ENCODE results near the gene AP5Z1.

Gene AP5Z1

DNA sequence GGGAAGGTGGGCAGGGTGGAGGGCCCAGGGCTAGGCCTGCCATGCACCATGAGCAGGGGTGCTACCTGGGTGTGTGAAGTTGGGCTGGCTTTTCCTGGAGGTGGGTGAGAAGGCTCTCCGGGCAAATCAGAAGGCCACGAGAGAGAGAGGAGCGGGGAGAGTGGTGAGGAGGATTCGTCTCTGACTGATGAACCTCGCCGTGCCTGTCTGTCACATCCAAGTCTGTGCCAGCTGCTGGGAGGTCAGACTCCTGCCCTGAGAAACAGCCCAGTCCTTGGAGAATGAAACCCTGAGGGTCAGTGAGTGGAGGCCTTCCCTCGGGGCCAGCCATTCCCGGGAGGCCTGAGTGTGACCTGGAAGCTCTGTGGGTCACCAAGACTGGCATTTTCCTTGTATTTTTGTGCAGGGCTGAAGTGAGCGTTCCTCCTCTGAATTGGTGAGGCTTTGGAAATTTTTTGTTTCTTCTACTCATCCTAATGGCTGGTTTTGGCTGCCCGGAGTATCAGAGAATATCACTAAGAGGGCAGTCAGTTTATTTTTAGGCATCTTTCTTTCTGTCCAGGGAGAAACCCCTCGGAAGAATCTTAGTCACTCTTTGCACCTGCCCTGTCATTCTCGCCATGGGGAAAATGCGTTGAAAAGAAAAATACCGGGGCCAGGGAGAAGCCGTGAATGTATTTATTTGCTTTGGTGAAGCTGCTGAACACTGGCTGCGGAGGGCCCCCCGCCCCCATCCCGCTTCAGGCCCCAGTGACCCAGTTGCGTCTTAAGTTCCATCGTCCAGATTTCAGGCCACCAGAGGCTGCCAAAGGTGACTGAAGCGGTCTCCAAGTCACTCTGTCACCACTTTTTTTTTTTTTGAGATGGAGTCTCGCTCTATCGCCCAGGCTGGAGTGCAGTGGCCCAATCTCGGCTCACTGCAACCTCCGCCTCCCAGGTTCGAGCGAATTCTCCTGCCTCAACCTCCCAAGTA is 6.5 kb upstream of the AP5Z1 start:
- DNase-seq: no peak

DNA sequence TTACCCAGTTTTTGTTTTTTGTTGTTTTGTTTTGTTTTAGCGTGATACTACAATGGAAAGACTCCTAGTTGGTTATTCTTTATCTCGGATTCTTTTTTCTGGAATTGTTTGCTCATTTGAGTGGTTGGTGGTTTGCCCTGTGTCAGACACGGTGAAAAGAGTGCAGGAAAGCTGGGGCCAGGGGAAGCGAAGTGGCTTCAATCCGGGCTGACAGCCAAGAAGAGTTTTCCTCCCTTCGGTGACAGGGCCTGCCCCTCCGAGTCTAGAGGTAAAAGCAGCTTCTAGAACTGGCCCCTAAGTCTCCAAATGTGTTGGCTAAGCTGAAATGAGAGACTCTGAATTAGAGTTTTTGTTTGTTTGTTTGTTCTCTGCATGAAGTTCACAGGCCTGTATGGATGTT is 5.7 kb upstream of the AP5Z1 start:
- peak; percentile 21 for DNase-seq

DNA sequence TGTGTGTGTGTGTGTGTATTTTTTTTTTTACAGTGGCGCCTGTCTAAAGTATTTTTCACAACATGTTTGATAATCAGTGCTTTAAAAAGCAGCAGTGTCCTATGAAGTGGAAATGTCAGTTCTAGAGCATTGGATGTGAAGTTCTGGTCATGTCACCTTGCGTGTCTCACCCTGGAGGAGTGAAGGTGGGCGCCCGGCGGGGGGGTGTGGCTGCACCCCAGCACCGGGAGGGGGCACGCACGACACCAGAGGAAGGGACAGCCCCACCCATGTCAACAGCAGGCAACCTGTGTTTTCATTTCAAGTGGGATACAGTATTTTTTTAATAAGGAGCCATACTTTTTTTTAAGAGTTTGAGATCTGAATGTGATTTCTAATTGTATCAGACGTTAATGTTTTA is 4.5 kb upstream of the AP5Z1 start:
- no peak for DNase-seq

DNA sequence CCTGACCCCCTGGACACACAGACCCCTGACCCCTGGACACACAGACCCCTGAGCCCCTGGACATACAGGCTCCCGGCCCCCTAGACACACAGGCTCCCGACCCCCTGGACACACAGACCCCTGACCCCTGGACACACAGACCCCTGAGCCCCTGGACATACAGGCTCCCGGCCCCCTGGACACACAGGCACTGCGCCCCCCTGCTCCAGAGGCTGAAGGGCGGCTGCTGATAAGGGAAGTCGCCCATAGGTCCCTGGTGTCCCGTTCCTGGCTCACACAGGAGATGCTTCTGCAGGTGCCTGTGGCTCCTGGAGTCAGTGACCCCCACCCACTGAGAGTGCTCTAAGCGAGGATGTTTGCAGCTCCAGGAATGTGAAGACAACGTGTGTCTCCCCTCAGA is 3.7 kb upstream of the AP5Z1 start:
- no peak for DNase-seq

DNA sequence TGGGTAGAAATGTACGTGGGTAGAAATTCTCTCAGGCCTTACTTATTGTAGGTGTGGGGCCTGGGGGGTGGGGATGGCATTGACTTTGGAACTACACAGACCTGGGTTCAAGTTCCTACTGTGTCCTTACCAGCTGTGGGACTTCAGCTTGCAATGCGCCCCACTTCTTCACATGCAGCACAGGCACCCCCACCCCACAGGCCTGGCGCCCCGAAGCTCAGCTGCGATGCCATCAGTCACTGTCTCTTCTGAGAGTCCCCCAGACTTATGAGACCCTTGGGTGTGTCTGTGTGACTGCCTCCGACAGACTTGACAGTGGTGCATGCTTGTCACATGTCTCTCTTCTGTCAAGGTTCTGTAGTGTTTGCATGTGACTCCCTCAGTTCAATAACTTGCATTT is 3.1 kb upstream of the AP5Z1 start:
- no peak for DNase-seq

DNA sequence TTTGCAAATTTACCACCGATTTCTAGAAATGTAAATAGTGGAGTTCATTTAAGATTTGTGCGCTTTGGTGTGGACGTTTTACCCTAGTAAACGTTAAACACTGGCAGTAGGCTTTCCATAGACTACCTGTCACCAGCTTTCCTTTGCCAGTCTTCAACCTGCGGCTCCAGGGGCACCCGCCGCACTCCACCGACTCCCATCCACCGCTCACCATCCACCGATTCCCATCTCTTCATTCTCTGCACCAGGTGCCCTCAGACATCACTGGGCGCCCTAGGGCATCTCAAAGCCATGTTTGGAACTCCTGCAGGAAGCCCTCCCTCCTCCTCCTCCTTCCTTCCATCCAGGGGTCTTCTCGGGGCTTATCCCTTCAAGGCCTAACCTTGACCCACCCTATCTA is 1.4 kb upstream of the AP5Z1 start:
- no peak for DNase-seq

DNA sequence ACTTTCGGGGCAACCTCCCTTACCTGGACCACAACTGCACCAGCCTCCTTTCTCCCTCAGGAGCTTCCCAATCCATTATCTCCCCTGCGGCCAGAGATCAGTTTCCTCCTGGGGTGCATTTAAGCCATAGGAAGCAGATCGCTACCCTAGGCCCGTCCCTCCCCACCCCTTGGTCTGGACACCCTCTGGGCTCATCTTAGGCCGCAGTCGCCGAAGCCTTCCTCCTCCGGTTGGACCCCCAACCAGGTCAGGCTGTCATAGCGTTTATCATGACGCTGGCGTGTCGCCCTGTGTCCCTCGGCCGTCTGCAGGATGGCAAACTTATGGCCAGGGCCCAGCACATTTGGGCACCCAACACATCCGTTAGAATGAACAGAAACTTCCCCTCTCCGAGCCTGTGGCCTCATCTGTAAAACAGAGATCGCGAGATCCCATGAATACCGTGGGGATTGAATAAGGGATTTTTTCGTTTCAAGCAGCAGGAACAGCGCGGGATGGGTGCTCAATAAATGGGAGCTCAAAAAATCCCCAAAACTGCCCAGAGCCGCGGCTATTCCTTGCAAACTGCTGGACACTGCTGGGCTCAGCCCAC is 669 bp upstream of the AP5Z1 start:
- no peak for DNase-seq

DNA sequence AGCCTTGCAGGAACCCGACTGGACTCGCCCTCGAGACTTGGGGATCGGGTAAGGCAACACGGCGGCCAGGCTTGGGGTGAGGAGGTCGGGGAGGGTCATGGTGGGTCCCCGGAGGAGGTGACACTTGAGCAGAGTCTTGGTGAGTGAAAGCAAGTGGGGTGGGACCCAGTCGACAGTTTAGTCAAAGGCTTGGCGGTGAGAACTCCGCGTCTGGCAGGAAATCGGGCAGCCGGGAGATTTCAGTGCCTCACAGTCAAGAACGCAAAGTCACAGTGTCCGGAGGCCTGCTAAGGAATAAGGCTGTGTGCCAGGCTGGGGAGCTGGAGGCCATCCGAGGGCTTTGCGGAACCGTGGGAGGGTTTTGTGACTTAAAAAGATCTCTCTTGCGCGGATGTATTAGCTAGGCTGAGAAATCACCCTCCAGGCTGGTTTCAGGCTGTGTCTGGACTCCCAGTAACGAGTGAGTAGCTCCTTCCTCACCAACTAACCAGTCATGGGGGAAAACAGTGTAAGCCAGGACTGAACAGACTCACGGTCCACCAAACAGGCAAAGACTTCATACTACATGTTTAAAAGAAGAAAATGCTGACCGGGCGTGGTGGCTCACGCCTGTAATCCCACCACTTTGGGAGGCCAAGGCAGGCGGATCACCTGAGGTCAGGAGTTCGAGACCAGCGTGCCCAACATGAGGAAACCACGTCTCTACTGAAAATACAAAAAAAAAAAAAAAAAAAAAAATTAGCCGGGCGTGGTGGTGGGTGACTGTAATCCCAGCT is 613 bp downstream of the AP5Z1 start:
- no peak for DNase-seq

DNA sequence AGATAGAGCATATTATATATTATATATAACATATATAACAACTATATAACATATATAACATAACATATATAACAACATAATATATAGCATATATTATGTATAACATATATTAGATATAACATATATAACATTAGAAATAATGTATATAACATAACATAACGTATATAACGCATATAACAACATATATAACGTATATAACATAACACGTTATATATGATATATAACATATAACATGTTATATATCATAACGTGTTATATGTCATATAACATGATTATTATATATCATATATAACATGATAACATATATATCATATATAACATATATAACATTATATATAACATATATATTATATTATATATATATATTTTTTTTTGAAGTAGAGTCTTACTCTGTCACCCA is 3.7 kb downstream of the AP5Z1 start:
- no peak for DNase-seq

DNA sequence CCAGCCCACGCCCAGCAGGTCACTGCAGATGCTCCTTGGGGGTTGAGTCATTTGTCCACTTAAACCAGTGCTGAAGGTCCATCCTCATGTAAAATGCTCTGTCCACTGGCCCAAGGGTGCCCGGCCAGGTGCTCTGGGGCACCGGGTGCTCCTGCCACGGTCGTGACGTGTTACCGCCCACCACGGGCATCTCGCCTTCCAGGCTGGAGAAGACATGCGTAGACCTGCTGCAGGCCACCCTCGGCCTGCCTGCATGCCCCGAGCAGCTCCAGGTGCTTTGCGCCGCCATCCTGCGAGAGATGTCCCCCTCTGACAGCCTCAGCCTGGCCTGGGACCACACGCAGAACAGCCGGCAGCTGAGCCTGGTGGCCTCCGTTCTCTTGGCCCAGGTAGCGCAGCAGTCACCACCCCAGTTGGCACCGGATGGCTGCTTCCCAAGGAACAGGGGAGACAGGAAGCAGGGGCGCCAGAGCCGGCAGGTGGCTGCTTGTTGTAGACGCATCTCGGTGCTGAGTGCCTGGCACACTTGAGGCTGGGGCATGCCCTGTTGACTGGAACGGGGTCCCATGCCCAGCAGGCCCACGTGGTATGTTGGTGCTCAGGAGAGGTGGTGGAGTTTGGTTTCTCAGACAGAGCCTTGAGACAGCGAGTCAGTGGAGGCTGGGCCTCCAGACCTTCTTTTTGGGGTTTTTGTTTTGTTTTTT is 6.1 kb downstream of the AP5Z1 start:
- no peak for DNase-seq

DNA sequence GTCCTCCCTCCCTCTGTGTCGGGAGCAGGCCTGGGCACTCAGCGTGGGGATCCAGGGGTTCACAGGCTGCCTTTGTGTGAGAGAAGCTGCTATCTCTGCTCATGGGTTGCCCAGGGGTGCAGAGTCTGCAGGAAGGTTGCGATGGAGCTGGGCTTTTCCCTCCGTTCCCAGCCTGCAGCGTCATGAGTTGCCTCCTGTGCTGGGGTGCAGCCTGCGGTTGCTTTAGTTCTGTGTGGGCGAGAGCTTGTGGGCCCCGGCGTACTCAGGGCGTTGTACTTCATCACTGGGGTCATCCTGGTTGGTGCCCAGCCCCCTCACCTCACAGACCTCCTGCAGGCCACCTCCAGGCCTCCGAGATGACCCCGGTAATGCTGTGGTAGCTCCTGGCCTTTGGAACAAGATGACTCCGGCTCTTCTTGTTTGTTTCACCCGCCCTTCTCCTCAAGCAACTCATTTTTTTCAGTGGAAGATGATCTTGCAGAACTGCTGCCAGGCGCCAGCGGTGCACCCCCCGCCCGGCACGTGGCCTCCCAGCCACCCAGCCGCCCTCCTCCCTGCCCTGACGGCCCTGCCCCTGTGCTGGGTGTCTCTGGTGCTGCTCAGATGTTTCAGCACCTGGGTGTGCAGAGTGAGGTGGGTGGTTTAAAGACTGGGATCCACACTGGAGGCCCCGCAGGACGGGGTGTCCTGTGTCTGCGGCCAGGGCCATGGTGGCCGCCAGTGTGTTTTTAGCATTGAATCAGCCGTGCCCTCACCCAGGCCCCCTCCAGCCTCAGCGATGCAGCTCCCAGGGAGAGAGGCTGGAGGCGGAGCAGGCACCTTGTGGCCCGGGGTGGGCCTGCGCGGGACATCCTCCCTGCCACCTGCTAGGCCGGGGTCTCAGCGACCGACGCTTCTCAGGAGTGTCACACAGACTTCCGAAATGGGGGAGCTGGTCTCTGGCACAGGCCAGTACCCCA is 7.2 kb downstream of the AP5Z1 start:
- DNase-seq: no peak

DNA sequence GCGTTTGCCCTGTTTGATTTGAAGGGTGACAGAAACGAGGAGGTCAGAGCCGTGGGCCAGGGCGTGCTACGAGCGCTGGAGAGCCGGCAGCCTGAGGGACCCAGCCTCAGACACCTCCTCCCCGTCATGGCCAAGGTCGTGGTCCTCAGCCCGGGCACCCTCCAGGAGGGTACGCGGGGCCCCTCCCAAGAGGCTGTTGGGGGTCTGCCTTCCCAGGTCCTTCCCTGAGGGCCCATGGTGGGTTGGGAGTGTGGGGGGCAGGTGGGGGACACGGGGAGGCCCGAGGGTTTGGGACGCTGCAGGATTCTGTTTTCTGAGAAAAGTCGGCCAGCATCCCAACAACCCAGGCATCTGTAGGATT is 7.8 kb downstream of the AP5Z1 start:
- no peak for DNase-seq

DNA sequence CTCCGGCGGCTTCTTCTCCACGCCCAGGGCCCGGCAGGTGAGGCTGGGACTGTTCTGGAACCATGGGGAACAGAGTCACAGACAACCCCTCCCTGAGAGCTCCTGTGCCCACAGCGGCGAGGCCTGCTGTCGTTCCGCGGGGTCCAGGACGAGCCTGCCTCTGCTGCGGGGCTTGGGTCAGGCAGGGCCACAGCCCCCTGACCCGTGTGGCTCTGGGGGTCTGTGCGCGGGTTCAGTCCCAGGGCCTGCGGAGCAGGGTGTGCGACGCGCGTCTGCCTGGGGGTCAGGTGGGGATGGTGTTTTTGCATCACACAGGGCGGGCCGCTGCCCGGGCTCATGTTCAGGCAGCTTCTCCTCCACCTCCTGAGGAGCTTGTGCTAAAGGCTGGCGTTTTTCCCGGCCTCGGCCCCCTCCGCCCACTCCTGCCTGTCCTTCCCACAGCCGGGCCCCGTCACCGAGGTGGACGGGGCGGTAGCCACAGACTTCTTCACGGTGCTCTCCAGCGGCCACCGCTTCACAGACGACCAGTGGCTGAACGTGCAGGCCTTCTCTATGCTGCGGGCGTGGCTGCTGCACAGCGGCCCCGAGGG is 8.4 kb downstream of the AP5Z1 start:
- no peak for DNase-seq

DNA sequence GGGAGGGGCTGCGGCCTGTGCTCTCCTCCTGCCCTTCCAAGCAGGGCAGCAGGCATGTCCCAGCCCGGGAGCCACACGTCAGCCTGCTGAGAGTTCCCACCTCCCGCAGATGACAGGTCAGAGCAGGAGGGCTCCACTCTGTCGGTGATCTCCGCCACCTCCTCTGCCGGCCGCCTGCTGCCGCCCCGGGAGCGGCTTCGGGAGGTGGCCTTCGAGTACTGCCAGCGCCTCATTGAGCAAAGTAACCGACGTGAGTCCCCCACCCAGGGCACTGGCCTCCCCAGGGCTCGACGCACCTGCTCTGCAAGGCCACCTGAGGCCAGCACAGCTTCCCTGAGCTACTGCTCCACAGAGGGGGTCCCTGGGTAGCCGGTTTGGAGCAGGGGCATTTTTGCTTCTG is 9.4 kb downstream of the AP5Z1 start:
- DNase-seq: no peak

DNA sequence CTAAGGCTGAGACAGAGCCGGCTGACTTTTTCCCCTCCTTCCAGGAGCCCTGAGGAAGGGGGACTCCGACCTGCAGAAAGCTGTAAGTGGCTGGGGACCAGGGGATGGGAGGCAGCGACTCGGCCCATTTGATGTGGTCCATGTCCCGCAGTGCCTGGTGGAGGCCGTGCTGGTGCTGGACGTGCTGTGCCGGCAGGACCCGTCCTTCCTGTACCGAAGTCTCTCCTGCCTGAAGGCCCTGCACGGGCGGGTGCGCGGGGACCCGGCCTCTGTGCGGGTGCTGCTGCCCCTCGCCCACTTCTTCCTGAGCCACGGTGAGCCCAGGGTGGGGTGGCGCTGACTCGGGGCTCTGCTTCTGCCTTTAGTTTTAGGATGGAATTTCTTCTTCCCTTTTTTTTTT is 9.9 kb downstream of the AP5Z1 start:
- no peak for DNase-seq

DNA sequence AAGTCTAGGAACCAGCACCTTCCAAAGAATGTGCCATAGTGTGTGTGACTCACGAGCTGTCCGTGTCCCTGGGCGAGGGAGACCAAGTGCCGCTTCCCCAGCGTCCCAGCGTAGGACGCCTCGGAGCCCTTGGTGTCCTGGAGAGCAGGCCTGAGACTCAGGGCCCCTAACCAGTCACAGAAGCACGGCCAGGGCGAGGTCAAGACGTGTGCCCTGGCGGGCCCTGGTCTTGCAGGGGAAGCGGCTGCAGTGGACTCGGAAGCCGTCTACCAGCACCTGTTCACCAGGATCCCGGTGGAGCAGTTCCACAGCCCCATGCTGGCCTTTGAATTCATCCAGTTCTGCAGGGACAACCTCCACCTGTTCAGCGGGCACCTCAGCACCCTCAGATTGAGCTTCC is 10.6 kb downstream of the AP5Z1 start:
- DNase-seq: no peak

DNA sequence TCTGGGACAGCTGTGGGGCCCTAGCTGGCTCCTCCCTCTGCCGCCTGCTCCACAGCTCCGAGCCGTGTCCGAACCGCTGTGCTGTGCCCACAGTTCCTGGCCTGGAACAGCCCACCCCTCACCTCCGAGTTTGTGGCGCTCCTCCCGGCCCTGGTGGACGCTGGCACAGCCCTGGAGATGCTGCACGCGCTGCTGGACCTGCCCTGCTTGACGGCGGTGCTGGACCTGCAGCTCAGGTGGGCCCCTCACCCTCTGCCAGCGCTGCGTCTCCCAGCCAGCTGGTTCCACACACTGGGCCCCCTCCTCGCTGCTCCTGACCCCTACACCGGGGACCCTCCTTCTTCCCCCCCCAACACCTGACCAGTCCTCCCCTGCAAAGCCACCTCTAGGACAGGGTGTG is 12.1 kb downstream of the AP5Z1 start:
- DNase-seq: no peak

DNA sequence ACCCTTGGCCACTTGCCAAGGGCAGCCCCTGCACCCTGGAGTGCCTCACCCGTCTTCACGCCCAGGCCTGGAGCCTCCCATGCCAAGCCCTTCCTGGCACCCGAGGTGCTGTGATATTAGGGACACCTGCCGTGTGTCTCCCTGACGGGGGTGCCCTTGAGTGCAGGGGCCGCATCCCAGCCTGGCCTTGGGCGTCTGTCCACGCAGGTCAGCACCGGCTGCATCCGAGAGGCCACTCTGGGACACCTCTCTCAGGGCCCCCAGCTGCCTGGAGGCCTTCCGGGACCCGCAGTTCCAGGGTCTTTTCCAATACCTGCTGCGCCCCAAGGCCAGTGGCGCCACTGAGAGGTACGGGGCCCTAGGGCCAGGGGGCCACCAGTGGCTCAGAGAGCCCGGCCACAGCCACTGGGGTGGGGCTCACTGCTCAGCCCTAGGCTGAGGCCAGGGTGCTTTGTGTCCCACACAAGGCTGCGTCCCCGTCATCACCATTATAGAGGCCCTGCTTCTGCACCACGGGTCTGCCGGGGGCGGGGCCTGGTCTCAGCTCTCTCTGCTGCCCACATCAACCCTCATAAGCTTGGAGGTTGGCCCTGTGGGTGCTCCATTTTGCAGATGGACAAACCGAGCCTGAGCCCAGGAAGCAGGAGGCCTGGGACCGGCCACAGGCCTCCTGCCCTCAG is 12.7 kb downstream of the AP5Z1 start:
- no peak for DNase-seq

DNA sequence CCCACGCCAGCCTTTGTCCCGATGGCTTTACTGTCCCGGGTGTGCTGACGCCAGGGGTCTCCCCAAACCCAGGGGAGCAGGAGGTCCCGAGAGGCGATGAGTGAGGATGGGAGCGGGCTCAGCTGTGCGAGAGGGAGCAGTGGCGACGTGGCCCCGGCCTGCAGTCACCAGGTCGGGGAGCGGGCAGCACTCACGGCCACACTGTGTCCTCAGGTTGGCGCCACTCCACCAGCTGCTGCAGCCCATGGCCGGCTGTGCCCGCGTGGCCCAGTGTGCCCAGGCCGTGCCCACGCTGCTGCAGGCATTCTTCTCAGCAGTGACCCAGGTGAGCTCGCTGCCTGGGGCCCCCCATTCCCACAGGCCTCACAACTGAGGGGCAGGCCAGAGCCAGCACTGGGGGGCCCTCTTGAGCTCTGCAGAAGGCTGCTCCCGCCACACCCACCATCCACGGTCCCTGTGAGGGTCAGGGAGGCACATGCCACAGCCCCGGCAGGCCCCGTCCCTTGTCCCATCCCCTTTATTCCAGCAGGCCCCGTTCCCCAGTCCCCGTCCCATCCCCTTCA is 13.3 kb downstream of the AP5Z1 start:
- no peak for DNase-seq

DNA sequence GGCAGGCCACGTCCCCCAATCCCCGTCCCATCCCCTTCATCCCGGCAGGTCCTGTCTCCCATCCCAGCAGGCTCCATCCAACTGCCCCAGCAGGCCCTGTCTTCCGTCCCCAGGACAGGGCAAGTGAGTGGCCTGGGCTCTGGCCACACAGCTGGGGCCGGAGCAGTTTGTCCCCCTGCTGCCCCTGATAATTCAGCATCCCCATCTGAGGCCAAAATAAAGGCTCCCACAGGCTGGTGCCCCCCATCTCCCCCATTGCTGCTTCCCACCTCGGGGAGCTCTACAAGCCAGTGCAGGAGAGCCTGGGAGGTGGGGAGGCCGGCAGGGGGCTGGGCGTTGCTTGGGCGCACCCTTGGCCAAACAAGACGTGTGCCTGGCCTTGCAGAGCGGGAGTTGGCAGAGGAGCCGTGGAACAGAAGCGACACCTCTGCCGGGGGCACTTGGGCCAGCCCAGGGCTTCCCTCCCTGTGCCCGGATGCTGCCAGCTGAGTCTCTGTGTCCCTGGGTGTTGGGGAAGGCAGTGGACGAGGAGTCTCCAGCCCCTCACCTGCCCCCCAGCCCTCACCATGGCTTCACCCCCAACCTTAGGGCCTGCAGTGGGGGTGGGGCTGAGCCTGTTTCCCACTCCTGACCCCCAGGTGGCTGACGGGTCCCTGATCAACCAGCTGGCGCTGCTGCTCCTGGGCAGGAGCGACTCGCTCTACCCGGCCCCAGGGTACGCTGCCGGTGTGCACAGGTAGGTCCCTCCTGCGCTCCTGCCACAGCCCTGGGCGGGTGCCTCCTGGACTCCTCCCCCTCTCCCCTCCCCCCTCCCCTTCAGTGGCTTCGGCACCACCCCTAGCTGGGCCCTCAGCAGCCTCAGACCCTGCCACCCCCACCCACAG is 14.0 kb downstream of the AP5Z1 start:
- DNase-seq: no peak
